HK-2 (cell line): ENCODE data around the gene RGS2.

ENCODE experiments used
- DNase-seq: peaks from one replicate; pipeline ENCODE4 v3.0.0-alpha.2; 2018; ENCODE audit not compliant: unreplicated experiment

Gene RGS2

DNA sequence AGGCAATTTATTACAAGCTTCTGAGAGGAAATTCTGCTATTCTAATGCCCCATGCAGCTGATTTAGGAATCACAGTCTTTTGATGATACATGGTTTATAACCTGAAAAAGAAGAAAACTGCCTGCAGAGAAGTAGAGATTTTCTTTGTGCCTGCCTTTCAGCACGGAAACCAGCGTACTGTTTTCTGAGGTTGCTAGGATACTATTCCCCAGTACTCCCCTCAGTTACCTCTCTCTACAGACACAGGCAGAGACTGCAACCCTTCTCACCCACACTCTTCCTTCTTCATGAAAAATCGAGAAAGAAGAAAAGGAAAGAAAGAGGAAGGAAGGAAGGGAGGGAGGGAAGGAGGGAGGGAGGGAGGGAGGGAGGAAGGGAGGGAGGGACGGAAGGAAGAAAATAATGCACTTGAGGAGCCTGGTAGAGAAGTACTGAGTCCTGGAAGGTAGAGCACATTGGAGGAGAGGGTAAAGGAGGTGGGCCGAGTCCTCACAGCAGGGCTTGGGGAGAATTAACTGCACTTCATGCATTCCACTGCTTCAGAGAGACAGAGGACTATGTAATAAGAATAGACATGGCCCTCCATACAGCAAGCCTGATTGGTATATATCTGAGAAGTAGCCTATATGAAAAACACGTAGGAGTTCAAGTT, 21.9 kb downstream of the RGS2 start:
- DNase-seq = no peak

GRCh38 chr1:192831706-192832355, 23.0 kb downstream of the RGS2 start:
- DNase-seq = no peak

DNA sequence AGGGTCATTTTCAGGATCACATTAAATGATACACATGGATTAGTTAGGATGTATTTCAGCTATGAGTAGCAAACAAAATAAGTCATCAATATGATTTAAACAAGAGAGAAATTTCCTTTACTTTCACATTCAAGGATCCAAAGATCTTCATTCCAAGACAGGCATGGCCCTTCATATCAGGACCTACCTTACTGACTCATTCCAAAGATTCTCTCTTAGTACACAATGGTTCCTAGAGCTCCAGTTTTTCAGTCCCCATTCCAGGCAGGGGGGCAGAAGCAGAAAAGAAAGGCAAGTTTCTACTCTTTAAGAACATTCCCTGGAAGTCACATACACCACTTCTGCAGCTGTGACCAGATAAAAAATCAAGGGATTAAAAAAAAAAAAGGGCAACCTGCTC, 23.7 kb downstream of the RGS2 start:
- no peak for DNase-seq

- DNase-seq = no peak
Observed at GRCh38 chr1:192835116-192835515, 26.3 kb downstream of the RGS2 start.

GRCh38 chr1:192839162-192840066, 30.6 kb downstream of the RGS2 start:
- no peak for DNase-seq

GRCh38 chr1:192844360-192844759, 35.5 kb downstream of the RGS2 start:
- no peak for DNase-seq

- no peak for DNase-seq
Observed at GRCh38 chr1:192846950-192847349, 38.1 kb downstream of the RGS2 start.

GRCh38 chr1:192849011-192849410, 40.2 kb downstream of the RGS2 start:
- DNase-seq = no peak

DNA sequence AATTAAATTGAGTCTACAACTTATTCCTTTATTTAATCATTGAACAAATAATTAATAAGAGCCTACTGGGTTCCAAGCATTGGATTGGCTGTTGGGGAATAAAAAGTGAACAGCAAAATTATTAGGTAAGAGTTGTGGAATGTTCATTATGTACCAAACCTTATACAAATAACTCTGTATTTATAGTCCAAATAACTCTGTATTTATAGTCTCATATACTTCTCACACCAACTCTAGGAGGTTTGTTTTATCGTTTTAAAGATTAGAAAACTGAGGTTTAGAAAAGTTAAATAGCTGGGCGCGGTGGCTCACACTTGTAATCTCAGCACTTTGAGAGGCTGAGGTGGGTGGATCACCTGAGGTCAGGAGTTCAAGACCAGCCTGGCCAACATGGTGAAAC, 40.6 kb downstream of the RGS2 start:
- no peak for DNase-seq

DNA sequence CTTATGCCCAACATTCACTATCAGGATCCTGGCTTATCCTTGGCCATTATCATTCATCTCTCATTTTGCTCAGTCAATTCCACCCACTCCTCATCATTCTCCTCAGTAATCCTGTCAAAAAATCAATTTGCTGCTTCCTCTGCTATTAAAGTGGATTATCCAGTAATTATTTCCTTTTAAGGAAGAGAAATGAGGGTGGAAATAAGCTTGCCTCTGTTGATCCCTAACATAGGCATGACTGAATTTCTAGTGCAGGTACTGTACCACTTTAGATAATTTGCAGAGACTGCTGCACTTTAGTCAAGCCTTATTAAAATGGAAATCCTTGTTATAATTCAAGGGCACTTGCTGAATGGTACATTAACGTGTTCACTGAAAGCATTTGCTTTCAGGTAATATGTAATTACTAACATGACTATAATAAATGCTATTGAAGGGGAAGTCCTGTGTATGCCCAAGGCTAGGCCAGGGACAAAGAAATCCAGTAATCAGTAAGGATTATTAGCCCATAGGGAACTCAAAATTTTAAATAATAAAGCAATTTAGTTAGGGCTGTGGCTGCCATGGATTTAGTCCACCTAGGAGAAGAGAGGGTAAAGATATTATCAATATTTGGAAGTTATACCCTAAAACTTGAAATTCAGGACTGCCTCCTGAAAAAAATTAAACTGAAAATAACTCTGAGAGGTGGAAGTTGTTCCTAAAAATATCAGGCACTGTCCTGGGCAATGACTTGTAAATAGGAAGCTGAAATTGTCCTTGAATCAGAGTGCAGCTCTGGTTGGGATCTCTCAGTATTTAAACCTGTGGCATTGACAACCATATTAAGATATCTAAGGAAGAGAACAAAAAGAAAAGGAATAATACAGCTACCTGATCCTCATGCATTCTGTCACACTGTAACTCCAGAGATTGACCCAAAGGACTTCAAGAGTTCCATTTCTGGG, 43.4 kb downstream of the RGS2 start:
- DNase-seq = no peak

DNA sequence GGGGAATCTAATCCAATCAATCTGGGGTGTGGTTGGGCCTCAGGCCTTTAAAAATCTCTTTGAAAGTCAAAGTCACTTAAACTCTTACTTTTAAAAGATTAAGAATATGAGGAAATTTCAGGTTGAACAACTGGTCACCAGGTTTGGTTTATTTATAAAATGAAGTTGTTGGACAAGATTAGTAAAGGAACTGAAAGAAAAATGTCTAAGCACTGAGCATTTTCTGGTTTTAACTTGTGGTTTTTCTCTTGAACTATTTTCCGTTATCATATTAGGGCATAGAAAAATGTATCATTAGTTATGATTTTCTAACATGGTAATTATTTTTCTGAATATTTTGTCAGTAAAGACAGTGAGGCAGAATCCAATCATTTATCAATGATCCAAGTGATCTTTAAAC, 49.6 kb downstream of the RGS2 start:
- DNase-seq = no peak

DNA sequence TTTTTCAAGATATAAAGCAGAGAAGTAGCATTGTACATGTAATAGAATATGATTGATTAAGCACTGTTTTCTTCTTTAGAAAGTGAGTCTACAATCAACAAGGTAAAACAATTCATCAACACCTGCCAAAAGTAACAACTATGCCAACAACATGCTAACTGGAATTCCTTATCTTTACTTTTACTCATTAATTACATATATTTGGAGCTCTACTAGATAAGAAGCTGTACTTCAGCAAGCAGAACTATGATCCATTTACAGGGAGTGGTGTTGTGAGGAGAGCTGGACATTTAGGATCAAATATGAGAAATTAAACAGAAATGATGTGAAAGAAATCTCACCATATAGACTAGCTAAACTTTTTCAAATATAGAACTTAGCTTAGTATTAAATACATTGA, 51.0 kb downstream of the RGS2 start:
- no peak for DNase-seq

DNA sequence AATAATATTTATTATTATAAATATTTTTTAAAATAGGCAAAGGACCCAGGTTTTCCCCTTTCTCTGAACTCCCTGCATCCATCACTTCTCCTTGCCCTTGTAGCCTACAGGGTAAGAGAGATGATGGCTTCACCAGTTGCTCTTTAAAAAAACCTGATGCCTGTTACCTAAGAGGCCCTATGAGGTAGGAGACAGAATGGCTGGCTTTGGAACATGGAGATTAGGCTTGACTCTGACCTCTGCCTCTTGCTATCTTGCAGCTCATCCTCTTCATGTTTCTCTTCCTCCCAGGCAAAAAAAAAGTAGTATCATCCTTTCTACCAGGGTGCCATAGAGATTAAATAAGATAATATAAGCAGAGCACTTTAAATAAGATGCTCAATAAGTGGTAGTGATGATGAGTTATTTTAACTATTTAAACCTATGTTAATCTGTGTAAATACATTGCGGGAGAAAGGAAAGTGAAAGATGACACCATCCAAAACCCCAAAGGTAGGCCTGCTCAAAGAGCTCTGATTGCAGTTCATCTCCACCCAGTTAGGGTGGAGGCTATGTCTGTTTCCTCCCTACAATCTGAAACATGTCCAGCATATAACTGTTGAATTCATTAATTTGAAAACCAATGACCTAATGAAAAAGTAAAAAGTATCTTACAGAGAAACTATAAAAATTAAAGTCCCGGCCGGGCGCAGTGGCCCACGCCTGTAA, 51.8 kb downstream of the RGS2 start:
- DNase-seq = no peak

DNA sequence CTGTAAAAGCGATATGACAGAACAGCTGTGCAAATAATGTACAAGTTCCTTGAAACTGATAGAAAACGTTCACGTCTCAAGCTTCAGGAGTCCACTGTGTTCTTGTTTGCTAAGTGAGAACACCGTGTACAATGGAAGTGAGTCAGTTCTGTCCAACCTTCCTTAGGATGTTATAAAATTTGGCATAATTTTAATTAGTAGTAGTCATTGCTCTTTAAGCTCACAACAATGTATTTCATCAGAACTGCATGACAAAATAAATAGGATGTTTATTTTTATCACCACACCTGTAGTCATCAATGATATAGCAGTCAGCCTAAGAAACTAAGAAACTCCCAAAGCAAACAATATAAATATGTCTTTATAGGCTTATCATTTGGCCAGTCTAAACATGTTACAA, 53.0 kb downstream of the RGS2 start:
- DNase-seq = no peak
